Measurements from ENCODE around the gene MID1.

Gene MID1

GRCh38 chrX:10416424-10416823, 204.0 kb downstream of the MID1 start:
- no peak overlapping the region for H3K9ac ChIP-seq (ENCODE audit: low read length)

DNA sequence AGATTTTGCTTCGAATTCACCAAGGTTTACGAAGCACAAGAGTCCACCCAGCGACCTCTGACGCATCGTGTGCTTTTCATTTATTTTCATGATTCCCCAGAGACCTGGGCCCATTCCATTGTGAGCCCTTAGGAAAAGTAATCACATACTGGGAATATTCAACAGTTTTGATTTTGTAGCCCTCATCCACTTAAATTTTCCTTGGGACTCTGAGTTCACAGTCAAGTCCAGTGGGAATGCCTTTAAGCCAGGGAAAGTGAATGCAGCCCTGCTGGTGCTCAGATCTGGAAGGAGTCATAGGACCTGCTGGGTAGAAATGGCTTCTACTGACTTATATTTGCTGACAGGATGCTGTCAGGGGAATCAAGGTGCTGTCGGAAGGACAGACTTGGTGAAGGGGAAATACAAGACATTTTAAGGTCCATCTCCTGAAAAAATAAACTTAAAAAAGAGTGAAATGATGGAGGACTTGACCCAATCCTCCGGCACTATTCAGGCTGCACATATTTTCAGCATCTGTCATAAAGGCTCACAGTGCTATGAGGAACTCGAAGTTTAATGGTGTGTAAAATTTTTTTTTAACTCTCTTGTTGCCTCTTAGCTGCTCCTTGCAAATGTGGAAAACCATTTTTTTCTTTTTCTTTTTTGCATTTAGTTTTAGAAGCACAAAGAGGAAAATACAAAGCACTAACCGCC, 204.9 kb downstream of the MID1 start:
- no peaks in the 10 kb centered on the region for H3K79me2 ChIP-seq (ENCODE audit: insufficient read depth, low read length)
- H3K9me3 ChIP-seq (ENCODE audit: insufficient read depth, low read length) = no peaks in the 10 kb centered on the region
- H4K20me1 ChIP-seq (ENCODE audit: low read depth, low read length) = no peaks in the 10 kb centered on the region
- H3K36me3 ChIP-seq (ENCODE audit: low read length) = no peaks in the 10 kb centered on the region
- H3K9ac ChIP-seq (ENCODE audit: low read length) = no peak overlapping the region
- H3K27me3 ChIP-seq (ENCODE audit: low read length) = no peaks in the 10 kb centered on the region
- H3K9me2 ChIP-seq (replicated peaks; ENCODE audit: insufficient read depth, low read length) = no peaks in the 10 kb centered on the region
- no peak for TF ChIP-seq EZH2phosphoT487 (conservative IDR thresholded peaks at IDR 0.05; ENCODE audit: low read length)
- TF ChIP-seq, protein P1, sequence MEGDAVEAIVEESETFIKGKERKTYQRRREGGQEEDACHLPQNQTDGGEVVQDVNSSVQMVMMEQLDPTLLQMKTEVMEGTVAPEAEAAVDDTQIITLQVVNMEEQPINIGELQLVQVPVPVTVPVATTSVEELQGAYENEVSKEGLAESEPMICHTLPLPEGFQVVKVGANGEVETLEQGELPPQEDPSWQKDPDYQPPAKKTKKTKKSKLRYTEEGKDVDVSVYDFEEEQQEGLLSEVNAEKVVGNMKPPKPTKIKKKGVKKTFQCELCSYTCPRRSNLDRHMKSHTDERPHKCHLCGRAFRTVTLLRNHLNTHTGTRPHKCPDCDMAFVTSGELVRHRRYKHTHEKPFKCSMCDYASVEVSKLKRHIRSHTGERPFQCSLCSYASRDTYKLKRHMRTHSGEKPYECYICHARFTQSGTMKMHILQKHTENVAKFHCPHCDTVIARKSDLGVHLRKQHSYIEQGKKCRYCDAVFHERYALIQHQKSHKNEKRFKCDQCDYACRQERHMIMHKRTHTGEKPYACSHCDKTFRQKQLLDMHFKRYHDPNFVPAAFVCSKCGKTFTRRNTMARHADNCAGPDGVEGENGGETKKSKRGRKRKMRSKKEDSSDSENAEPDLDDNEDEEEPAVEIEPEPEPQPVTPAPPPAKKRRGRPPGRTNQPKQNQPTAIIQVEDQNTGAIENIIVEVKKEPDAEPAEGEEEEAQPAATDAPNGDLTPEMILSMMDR (IDR thresholded peaks at IDR 0.05; ENCODE audit: insufficient read depth, low read length, poor library complexity, severe bottlenecking) = no peak
- no peak overlapping the region for H3K4me3 ChIP-seq (ENCODE audit: insufficient read depth, low read length, poor library complexity, severe bottlenecking)
- no peak overlapping the region for H3K4me2 ChIP-seq (ENCODE audit: low read depth, low read length, poor library complexity, severe bottlenecking)
- no peak overlapping the region for H2AFZ ChIP-seq (ENCODE audit: low read depth, low read length, severe bottlenecking)
- H3K27ac ChIP-seq (ENCODE audit: low read depth, low read length) = no peak overlapping the region
- no peaks in the 10 kb centered on the region for H3F3A ChIP-seq (ENCODE audit: insufficient read depth)

More at GRCh38 chrX:10416424-10416823, 204.0 kb downstream of the MID1 start:
- Histone ChIP-seq H3K4me3 (ENCODE audit: insufficient read depth, low read length, poor library complexity, severe bottlenecking) (no peak overlapping the region), H3K79me2 (ENCODE audit: insufficient read depth, low read length) (no peaks in the 10 kb centered on the region), H2AFZ (ENCODE audit: low read depth, low read length, severe bottlenecking) (no peak overlapping the region), H3K27me3 (ENCODE audit: low read length) (no peaks in the 10 kb centered on the region), H3K27ac (ENCODE audit: low read depth, low read length) (no peak overlapping the region), H3K4me2 (ENCODE audit: low read depth, low read length, poor library complexity, severe bottlenecking) (no peak overlapping the region), H3K36me3 (ENCODE audit: low read length) (no peaks in the 10 kb centered on the region), H3F3A (ENCODE audit: insufficient read depth) (no peaks in the 10 kb centered on the region), H3K9me3 (ENCODE audit: insufficient read depth, low read length) (no peaks in the 10 kb centered on the region), H4K20me1 (ENCODE audit: low read depth, low read length) (no peaks in the 10 kb centered on the region), H3K9me2 (replicated peaks; ENCODE audit: insufficient read depth, low read length) (no peaks in the 10 kb centered on the region)
- TF ChIP-seq EZH2phosphoT487 (conservative IDR thresholded peaks at IDR 0.05; ENCODE audit: low read length) = no peak
- TF ChIP-seq, protein P1 (IDR thresholded peaks at IDR 0.05; ENCODE audit: insufficient read depth, low read length, poor library complexity, severe bottlenecking) = no peak

- H3K36me3 ChIP-seq (ENCODE audit: low read length) = no peaks in the 10 kb centered on the region
- no peak overlapping the region for H2AFZ ChIP-seq (ENCODE audit: low read depth, low read length, severe bottlenecking)
- H3K4me2 ChIP-seq (ENCODE audit: low read depth, low read length, poor library complexity, severe bottlenecking) = no peak overlapping the region
- H3K4me3 ChIP-seq (ENCODE audit: insufficient read depth, low read length, poor library complexity, severe bottlenecking) = no peak overlapping the region
- no peaks in the 10 kb centered on the region for H3K27me3 ChIP-seq (ENCODE audit: low read length)
- no peaks in the 10 kb centered on the region for H3K9me2 ChIP-seq (replicated peaks; ENCODE audit: insufficient read depth, low read length)
- no peak overlapping the region for H3K9ac ChIP-seq (ENCODE audit: low read length)
- H3K27ac ChIP-seq (ENCODE audit: low read depth, low read length) = no peak overlapping the region
- no peaks in the 10 kb centered on the region for H3K79me2 ChIP-seq (ENCODE audit: insufficient read depth, low read length)
- no peaks in the 10 kb centered on the region for H3K9me3 ChIP-seq (ENCODE audit: insufficient read depth, low read length)
- TF ChIP-seq, protein P1 (IDR thresholded peaks at IDR 0.05; ENCODE audit: insufficient read depth, low read length, poor library complexity, severe bottlenecking) = no peak
- TF ChIP-seq EZH2phosphoT487 (conservative IDR thresholded peaks at IDR 0.05; ENCODE audit: low read length) = no peak
- no peaks in the 10 kb centered on the region for H3F3A ChIP-seq (ENCODE audit: insufficient read depth)
- H4K20me1 ChIP-seq (ENCODE audit: low read depth, low read length) = no peaks in the 10 kb centered on the region
Observed at GRCh38 chrX:10414862-10415261, 205.5 kb downstream of the MID1 start.

All from SU-DHL-6 (cell line).